Effector memory CD4-positive, alpha-beta T cell (primary cell): ENCODE results near the gene ANO2.
A peak's percentile ranks its signal among the peaks of the same experiment; 100 is the strongest.

Experiments used
- DNase-seq, 3 donors: peaks; one replicate each; pipeline ENCODE4 v3.0.0-alpha.2; 2020
- H3K27ac ChIP-seq: 2 replicates; pipeline ENCODE4 v1.7.0; 2013; ENCODE audit warnings: mild to moderate bottlenecking, low read length, moderate library complexity; ENCODE audit not compliant: insufficient read depth, poor library complexity, severe bottlenecking
- H3K27me3 ChIP-seq: replicated peaks from 2 replicates; pipeline ENCODE4 v1.7.0; 2013; ENCODE audit warnings: mild to moderate bottlenecking, low read length; ENCODE audit not compliant: insufficient read depth, control insufficient read depth, poor library complexity, severe bottlenecking
- H3K36me3 ChIP-seq: 2 replicates; pipeline ENCODE4 v1.7.0; 2013; ENCODE audit warnings: mild to moderate bottlenecking, low read length, moderate library complexity; ENCODE audit not compliant: control insufficient read depth, insufficient read depth
- H3K4me1 ChIP-seq: 2 replicates; pipeline ENCODE4 v1.7.0; 2013; ENCODE audit warnings: low read length, mild to moderate bottlenecking; ENCODE audit not compliant: control insufficient read depth, insufficient read depth, poor library complexity, severe bottlenecking
- H3K4me3 ChIP-seq: 2 replicates; pipeline ENCODE4 v1.7.0; 2013; ENCODE audit warnings: low read length, low read depth, mild to moderate bottlenecking; ENCODE audit not compliant: insufficient read depth, poor library complexity, severe bottlenecking
- H3K9me3 ChIP-seq: 2 replicates; pipeline ENCODE4 v1.7.0; 2013; ENCODE audit warnings: mild to moderate bottlenecking, low read length, moderate library complexity; ENCODE audit not compliant: control insufficient read depth
- total RNA-seq, 3 donors: gene quantifications; one replicate each; lab custom pipeline; 2026; lab: John Stamatoyannopoulos, UW

The ANO2 gene
- total RNA-seq: 0 reads per million in 3 donors

GRCh38 chr12:5945071-5946008, at the start of gene ANO2:
Gene ANO2, minus strand, starts transcription at chr12:5945259. Its CDS starts 42 bp downstream, at chr12:5945217.
- no peaks in the 10 kb centered on the region for H3K9me3 ChIP-seq
- H3K4me3 ChIP-seq: no peak within 1 kb of the TSS
- no peak for DNase-seq
- no peaks in the 10 kb centered on the region for H3K4me1 ChIP-seq
- no peaks in the 10 kb centered on the region for H3K36me3 ChIP-seq
- H3K27me3 ChIP-seq: peaks cover 12% of the 10 kb centered on the region
- no peak within 1 kb of the TSS for H3K27ac ChIP-seq

DNA sequence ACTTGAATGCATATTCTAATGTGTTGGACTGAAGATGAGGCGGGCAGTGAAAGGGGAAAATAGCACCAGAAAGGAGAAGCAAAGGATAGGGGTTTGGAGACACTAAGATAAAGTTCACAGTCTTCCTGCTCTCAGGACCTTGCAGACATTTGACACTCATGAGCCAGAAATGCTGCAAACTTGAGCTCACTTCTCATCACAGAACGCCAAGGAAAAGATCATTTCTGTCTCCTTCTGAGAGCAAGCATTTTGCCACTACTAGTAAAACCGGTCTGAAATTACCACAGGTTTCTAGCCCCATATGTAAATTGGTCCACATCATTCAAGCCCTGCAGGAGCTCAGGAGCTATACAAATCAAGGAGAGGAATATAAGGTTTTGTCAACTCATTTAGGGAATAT, 44.6 kb upstream of the ANO2 start:
- no peak for DNase-seq
- Histone ChIP-seq H3K27ac (no peak overlapping the region), H3K4me1 (no peaks in the 10 kb centered on the region), H3K4me3 (no peak overlapping the region), H3K36me3 (no peaks in the 10 kb centered on the region), H3K27me3 (no peaks in the 10 kb centered on the region), H3K9me3 (no peaks in the 10 kb centered on the region)

GRCh38 chr12:5988659-5989116, 43.6 kb upstream of the ANO2 start:
- peak; percentile 18 to 51 (median 25) for DNase-seq
- H3K4me3 ChIP-seq: no peak overlapping the region
- no peaks in the 10 kb centered on the region for H3K4me1 ChIP-seq

DNA sequence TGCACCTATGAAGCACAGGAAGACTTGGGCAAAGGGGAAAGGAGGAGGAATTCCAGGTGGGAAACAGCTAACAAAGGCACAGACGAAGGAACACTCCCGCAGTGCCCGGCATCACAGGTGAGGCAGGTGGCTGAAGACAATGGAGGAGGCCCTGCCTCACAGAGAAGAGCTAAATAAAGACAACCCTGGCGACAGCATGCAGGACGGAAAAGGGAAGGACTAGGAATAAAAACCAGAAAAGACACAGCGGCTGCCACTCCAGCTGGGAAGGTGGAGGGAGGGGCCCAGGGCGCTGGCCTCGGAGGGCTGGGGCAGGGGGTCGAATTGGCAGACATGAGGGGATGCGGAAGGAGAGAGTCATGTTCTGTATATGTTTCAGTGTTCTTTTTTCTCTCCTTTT, 43.0 kb upstream of the ANO2 start:
- no peaks in the 10 kb centered on the region for H3K4me1 ChIP-seq
- H3K27ac ChIP-seq: no peak overlapping the region
- DNase-seq: no peak
- H3K36me3 ChIP-seq: no peaks in the 10 kb centered on the region
- no peaks in the 10 kb centered on the region for H3K27me3 ChIP-seq
- no peak overlapping the region for H3K4me3 ChIP-seq
- no peaks in the 10 kb centered on the region for H3K9me3 ChIP-seq

More at GRCh38 chr12:5988659-5989116, 43.6 kb upstream of the ANO2 start:
- no peaks in the 10 kb centered on the region for H3K36me3 ChIP-seq
- H3K9me3 ChIP-seq: no peaks in the 10 kb centered on the region
- no peaks in the 10 kb centered on the region for H3K27me3 ChIP-seq
- no peak overlapping the region for H3K27ac ChIP-seq

- Histone ChIP-seq H3K36me3 (no peaks in the 10 kb centered on the region), H3K9me3 (no peaks in the 10 kb centered on the region), H3K4me1 (no peaks in the 10 kb centered on the region), H3K4me3 (no peak overlapping the region), H3K27me3 (no peaks in the 10 kb centered on the region), H3K27ac (no peak overlapping the region)
- DNase-seq: no peak
Observed at GRCh38 chr12:5987573-5987972, 42.5 kb upstream of the ANO2 start.

DNA sequence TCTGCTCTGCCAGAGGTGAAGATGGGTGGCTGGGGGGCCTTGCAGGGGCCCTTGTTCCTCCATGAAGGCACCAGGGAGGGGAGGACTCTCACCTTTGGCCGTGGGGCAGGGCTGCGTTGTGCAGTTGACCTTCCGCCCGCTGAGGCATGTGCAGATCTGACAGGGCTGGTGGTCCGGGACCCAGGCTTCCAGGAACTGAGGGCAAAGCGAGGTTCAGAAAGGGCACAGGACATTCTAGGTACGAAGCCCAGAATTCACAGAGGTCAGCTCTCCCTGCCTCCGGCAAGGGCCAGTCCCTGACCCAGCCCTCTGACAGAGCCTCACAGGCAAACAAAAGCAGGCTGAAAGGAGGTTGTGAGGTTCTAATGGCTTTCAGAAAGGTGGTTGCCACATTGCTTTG, 40.4 kb upstream of the ANO2 start:
- Histone ChIP-seq H3K4me1 (no peaks in the 10 kb centered on the region), H3K27me3 (no peaks in the 10 kb centered on the region), H3K4me3 (no peak overlapping the region), H3K9me3 (no peaks in the 10 kb centered on the region), H3K36me3 (no peaks in the 10 kb centered on the region), H3K27ac (no peak overlapping the region)
- no peak for DNase-seq

- no peaks in the 10 kb centered on the region for H3K9me3 ChIP-seq
- no peaks in the 10 kb centered on the region for H3K27me3 ChIP-seq
- no peak for DNase-seq
- no peak overlapping the region for H3K4me3 ChIP-seq
- no peaks in the 10 kb centered on the region for H3K36me3 ChIP-seq
- no peaks in the 10 kb centered on the region for H3K4me1 ChIP-seq
- no peak overlapping the region for H3K27ac ChIP-seq
Observed at GRCh38 chr12:5984873-5985272, 39.8 kb upstream of the ANO2 start.

DNA sequence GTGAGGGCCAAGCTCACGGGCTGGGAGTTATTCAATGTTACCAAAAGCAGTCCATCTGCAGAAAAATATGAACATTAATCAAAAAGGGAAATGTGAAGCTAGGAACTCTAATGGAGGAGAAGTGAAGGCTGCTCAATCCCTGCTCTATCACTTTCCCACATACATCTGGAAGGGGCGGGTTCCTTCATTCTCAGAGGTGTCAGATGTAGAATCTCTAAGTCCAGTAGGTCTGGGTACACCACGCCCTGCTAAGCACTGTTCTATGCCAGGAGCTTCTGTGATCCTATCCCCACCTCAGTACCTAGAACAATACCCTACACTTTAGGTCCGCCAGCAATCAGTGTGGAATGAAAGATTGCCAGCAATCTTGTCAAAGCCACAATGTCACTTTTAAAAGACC, 37.0 kb upstream of the ANO2 start:
- DNase-seq: no peak
- H3K27me3 ChIP-seq: no peaks in the 10 kb centered on the region
- H3K9me3 ChIP-seq: no peaks in the 10 kb centered on the region
- no peak overlapping the region for H3K27ac ChIP-seq
- H3K4me3 ChIP-seq: no peak overlapping the region
- no peaks in the 10 kb centered on the region for H3K36me3 ChIP-seq
- no peaks in the 10 kb centered on the region for H3K4me1 ChIP-seq

GRCh38 chr12:5977556-5977955, 32.5 kb upstream of the ANO2 start:
- H3K9me3 ChIP-seq: no peaks in the 10 kb centered on the region
- DNase-seq: no peak
- no peaks in the 10 kb centered on the region for H3K36me3 ChIP-seq
- no peak overlapping the region for H3K27ac ChIP-seq
- H3K4me1 ChIP-seq: no peaks in the 10 kb centered on the region
- no peak overlapping the region for H3K4me3 ChIP-seq
- H3K27me3 ChIP-seq: no peaks in the 10 kb centered on the region

GRCh38 chr12:5976711-5977110, 31.7 kb upstream of the ANO2 start:
- Histone ChIP-seq H3K9me3 (no peaks in the 10 kb centered on the region), H3K36me3 (no peaks in the 10 kb centered on the region), H3K27ac (no peak overlapping the region), H3K27me3 (no peaks in the 10 kb centered on the region), H3K4me3 (no peak overlapping the region), H3K4me1 (no peaks in the 10 kb centered on the region)
- no peak for DNase-seq
